ENCODE measurements around the gene SPSB1.

DNA sequence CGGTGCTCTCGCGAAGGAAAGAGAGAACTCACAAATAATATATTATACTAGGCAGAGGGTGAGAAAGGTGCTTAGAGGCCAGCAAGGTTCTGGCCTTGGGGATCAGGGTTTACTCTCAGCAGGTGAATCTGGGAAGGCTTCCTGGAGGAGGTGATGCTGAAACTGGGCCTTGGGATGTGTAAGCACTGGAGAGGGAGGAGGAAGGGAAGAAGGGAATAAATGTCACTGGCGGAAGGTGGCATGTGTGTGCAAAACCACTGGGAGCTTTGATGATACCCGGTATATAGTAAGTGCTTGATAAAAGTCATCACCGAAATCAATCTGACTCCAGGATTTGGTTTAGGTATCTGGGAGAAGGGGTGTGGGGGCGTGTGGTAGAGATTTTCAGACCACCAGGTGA lies 24.4 kb downstream of the SPSB1 start:
- TF ChIP-seq, protein P1, sequence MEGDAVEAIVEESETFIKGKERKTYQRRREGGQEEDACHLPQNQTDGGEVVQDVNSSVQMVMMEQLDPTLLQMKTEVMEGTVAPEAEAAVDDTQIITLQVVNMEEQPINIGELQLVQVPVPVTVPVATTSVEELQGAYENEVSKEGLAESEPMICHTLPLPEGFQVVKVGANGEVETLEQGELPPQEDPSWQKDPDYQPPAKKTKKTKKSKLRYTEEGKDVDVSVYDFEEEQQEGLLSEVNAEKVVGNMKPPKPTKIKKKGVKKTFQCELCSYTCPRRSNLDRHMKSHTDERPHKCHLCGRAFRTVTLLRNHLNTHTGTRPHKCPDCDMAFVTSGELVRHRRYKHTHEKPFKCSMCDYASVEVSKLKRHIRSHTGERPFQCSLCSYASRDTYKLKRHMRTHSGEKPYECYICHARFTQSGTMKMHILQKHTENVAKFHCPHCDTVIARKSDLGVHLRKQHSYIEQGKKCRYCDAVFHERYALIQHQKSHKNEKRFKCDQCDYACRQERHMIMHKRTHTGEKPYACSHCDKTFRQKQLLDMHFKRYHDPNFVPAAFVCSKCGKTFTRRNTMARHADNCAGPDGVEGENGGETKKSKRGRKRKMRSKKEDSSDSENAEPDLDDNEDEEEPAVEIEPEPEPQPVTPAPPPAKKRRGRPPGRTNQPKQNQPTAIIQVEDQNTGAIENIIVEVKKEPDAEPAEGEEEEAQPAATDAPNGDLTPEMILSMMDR (IDR thresholded peaks at IDR 0.05 in 2 of 3, conservative IDR thresholded peaks at IDR 0.05 in 1 of 3; ENCODE audit: control insufficient read depth in 2 of 3, extremely low read depth in 1 of 3, insufficient read depth in 1 of 3, low read depth in 3 of 3, low read length in 3 of 3), result no peak
- no peak for TF ChIP-seq BCL11A (IDR thresholded peaks at IDR 0.05; ENCODE audit: low read depth, low read length)
- TF ChIP-seq EZH2 (IDR thresholded peaks at IDR 0.05; ENCODE audit: borderline replicate concordance, control insufficient read depth, low read depth, low read length), result no peak
- no peak for TF ChIP-seq SMC3 (IDR thresholded peaks at IDR 0.05; ENCODE audit: borderline replicate concordance, low read length)
- TF ChIP-seq POLR2AphosphoS5 (IDR thresholded peaks at IDR 0.05; ENCODE audit: low read length), result no peak
- TF ChIP-seq RAD21 (IDR thresholded peaks at IDR 0.05; ENCODE audit: insufficient read depth, low read depth, low read length), result no peak
- TF ChIP-seq BRCA1 (IDR thresholded peaks at IDR 0.05; ENCODE audit: low read depth, low read length), result no peak
- no peak for TF ChIP-seq SUZ12 (IDR thresholded peaks at IDR 0.05; ENCODE audit: unreplicated experiment)
- no peak for TF ChIP-seq POLR2A (IDR thresholded peaks at IDR 0.05; ENCODE audit: low read depth, low read length)
- TF ChIP-seq, protein P2, sequence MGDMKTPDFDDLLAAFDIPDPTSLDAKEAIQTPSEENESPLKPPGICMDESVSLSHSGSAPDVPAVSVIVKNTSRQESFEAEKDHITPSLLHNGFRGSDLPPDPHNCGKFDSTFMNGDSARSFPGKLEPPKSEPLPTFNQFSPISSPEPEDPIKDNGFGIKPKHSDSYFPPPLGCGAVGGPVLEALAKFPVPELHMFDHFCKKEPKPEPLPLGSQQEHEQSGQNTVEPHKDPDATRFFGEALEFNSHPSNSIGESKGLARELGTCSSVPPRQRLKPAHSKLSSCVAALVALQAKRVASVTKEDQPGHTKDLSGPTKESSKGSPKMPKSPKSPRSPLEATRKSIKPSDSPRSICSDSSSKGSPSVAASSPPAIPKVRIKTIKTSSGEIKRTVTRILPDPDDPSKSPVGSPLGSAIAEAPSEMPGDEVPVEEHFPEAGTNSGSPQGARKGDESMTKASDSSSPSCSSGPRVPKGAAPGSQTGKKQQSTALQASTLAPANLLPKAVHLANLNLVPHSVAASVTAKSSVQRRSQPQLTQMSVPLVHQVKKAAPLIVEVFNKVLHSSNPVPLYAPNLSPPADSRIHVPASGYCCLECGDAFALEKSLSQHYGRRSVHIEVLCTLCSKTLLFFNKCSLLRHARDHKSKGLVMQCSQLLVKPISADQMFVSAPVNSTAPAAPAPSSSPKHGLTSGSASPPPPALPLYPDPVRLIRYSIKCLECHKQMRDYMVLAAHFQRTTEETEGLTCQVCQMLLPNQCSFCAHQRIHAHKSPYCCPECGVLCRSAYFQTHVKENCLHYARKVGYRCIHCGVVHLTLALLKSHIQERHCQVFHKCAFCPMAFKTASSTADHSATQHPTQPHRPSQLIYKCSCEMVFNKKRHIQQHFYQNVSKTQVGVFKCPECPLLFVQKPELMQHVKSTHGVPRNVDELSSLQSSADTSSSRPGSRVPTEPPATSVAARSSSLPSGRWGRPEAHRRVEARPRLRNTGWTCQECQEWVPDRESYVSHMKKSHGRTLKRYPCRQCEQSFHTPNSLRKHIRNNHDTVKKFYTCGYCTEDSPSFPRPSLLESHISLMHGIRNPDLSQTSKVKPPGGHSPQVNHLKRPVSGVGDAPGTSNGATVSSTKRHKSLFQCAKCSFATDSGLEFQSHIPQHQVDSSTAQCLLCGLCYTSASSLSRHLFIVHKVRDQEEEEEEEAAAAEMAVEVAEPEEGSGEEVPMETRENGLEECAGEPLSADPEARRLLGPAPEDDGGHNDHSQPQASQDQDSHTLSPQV (IDR thresholded peaks at IDR 0.05), result no peak

Data from GM12878 (cell line).